HCT116 (cell line): Measurements from ENCODE around the gene CASP8.
A peak's percentile ranks its signal among the peaks of the same experiment; 100 is the strongest.

Experiments used
- CTCF ChIP-seq, 3 experiments: fragments of 200-600 bp in 1 of 3; sonication (generic) in 1 of 3; IDR thresholded peaks in 2 of 3; conservative IDR thresholded peaks in 1 of 3; 2 replicates each; pipeline ENCODE4 v1.5.1; 2012 to 2017; ENCODE audit warnings: low read depth in 2 of 3, low read length in 2 of 3, antibody characterized with exemption in 1 of 3, borderline replicate concordance in 1 of 3, control low read depth in 1 of 3, mild to moderate bottlenecking in 1 of 3, mixed read lengths in 1 of 3, mixed run types in 1 of 3, moderate library complexity in 1 of 3; ENCODE audit not compliant: insufficient read depth in 1 of 3
- ELF1 ChIP-seq: IDR thresholded peaks from 2 replicates; pipeline ENCODE4 v1.6.1; 2012; ENCODE audit warnings: low read depth, borderline replicate concordance
- EZH2 ChIP-seq: fragments of 200-600 bp; sonication (generic); IDR thresholded peaks from 2 replicates; pipeline ENCODE4 v1.6.1; 2017; ENCODE audit warnings: antibody characterized with exemption, mixed run types
- EZH2phosphoT487 ChIP-seq: fragments of 200-600 bp; IDR thresholded peaks from 2 replicates; pipeline ENCODE4 v1.6.1; 2018; ENCODE audit warnings: antibody characterized with exemption, borderline replicate concordance
- POLR2A ChIP-seq: IDR thresholded peaks from 2 replicates; pipeline ENCODE4 v1.7.0; 2011; ENCODE audit warnings: borderline replicate concordance; ENCODE audit not compliant: insufficient read depth, insufficient read length; ENCODE audit errors: extremely low read depth
- POLR2AphosphoS5 ChIP-seq: IDR thresholded peaks from 2 replicates; pipeline ENCODE4 v1.6.1; 2011; ENCODE audit warnings: mild to moderate bottlenecking, low read depth, low read length, moderate library complexity
- RAD21 ChIP-seq: IDR thresholded peaks from 2 replicates; pipeline ENCODE4 v1.6.1; 2012; ENCODE audit warnings: low read depth, mild to moderate bottlenecking
- TCF7L2 ChIP-seq: IDR thresholded peaks from 2 replicates; pipeline ENCODE4 v1.7.0; 2011; ENCODE audit warnings: borderline replicate concordance, inconsistent platforms; ENCODE audit not compliant: insufficient read depth, insufficient read length; ENCODE audit errors: extremely low read depth
- ZFX ChIP-seq: fragments of 450-650 bp; IDR thresholded peaks from 2 replicates; pipeline ENCODE4 v1.6.1; 2017
- TF ChIP-seq, protein P1 (sequence below): IDR thresholded peaks from 2 replicates; pipeline ENCODE4 v1.6.1; 2012; ENCODE audit warnings: low read depth

DNA sequence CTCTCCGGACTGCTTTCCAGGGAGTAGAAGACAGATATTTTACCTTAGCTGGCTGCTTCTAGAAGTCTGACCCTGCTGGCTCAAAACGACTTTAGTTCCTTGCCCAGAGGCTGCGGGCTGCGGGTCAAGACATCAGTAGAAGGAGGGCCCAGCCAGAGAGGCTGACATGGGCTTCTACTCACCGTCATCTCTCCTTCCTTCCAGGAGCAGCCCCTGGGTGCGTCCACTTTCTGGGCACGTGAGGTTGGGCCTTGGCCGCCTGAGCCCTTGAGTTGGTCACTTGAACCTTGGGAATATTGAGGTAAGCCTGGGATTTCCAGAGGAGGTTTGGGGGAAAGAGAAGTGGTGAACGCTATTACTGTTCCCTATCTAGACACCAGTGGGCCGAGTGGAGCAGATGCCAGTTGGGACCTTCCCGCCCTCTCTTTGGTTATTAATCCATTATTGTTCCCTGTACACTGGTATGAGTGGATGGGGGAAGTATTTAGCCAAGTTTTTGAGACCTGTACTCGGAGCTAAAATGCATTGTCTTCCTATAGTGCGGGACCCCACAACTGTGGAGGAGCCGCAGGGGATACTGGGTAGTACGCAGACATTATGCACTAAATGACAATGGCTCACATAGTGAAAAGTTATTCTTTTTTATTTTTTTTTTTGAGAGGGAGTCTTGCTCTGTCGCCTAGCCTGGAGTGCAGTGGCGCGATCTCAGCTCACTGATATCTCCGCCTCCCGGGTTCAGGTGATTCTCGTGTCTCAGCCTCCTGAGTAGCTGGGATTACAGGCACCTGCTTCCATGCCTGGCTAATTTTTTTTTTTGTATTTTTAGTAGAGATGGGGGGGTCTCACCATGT is 26.3 kb upstream of the CASP8 start:
- TF ChIP-seq ZFX, result peak; percentile 25; the same call in 1 of the 2 replicates
- no peak for TF ChIP-seq CTCF (IDR thresholded peaks at IDR 0.05 in 2 of 3, conservative IDR thresholded peaks at IDR 0.05 in 1 of 3; ENCODE audit: borderline replicate concordance in 1 of 3, insufficient read depth in 1 of 3, low read depth in 2 of 3, low read length in 2 of 3)
- TF ChIP-seq POLR2AphosphoS5, result no peak
- no peak for TF ChIP-seq ELF1
- TF ChIP-seq RAD21, result no peak
- TF ChIP-seq, protein P1, sequence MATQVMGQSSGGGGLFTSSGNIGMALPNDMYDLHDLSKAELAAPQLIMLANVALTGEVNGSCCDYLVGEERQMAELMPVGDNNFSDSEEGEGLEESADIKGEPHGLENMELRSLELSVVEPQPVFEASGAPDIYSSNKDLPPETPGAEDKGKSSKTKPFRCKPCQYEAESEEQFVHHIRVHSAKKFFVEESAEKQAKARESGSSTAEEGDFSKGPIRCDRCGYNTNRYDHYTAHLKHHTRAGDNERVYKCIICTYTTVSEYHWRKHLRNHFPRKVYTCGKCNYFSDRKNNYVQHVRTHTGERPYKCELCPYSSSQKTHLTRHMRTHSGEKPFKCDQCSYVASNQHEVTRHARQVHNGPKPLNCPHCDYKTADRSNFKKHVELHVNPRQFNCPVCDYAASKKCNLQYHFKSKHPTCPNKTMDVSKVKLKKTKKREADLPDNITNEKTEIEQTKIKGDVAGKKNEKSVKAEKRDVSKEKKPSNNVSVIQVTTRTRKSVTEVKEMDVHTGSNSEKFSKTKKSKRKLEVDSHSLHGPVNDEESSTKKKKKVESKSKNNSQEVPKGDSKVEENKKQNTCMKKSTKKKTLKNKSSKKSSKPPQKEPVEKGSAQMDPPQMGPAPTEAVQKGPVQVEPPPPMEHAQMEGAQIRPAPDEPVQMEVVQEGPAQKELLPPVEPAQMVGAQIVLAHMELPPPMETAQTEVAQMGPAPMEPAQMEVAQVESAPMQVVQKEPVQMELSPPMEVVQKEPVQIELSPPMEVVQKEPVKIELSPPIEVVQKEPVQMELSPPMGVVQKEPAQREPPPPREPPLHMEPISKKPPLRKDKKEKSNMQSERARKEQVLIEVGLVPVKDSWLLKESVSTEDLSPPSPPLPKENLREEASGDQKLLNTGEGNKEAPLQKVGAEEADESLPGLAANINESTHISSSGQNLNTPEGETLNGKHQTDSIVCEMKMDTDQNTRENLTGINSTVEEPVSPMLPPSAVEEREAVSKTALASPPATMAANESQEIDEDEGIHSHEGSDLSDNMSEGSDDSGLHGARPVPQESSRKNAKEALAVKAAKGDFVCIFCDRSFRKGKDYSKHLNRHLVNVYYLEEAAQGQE, result no peak
- no peak for TF ChIP-seq EZH2phosphoT487
- TF ChIP-seq POLR2A, result no peak
- TF ChIP-seq TCF7L2, result no peak
- no peak for TF ChIP-seq EZH2
